Activated CD4-positive, alpha-beta T cell treated with anti-CD3 and anti-CD28 coated beads for 36 hours (primary cell): ENCODE results near the gene TEKT5. TPM values are rescaled to one million over a fixed set of nuclear protein-coding genes. Genes with fewer than 3 reads are reported as not detected.

Experiments used
- ATAC-seq: fragments of 200-7000 bp; cut with Tn5 transposase; one replicate; pipeline ENCODE4 v1.10.0; 2021; ENCODE audit warnings: mild to moderate bottlenecking, moderate library complexity
- CTCF ChIA-PET: fragments of 350-600 bp; sonication (Branson Sonifier 250); formaldehyde crosslinking; loops from one replicate; lab custom pipeline; 2021; ENCODE audit warnings: antibody characterized with exemption; lab: Charles Lee
- POLR2A ChIA-PET: fragments of 350-600 bp; sonication (Branson Sonifier 250); formaldehyde crosslinking; loops from one replicate; lab custom pipeline; 2021; ENCODE audit warnings: antibody characterized with exemption, inconsistent platforms; lab: Charles Lee
- DNase-seq: peaks from one replicate; pipeline ENCODE4 v3.0.0-alpha.2; 2020
- H3K27ac Mint-ChIP-seq: one replicate; pipeline ENCODE4 v1.8.0; 2021; ENCODE audit warnings: mixed read lengths
- H3K27me3 Mint-ChIP-seq: one replicate; pipeline ENCODE4 v1.8.0; 2021; ENCODE audit warnings: mixed read lengths
- H3K36me3 Mint-ChIP-seq: one replicate; pipeline ENCODE4 v1.8.0; 2021; ENCODE audit warnings: low read depth, mixed read lengths
- H3K4me1 Mint-ChIP-seq: one replicate; pipeline ENCODE4 v1.8.0; 2021; ENCODE audit warnings: mixed read lengths
- H3K4me3 Mint-ChIP-seq: one replicate; pipeline ENCODE4 v1.8.0; 2021; ENCODE audit warnings: mild to moderate bottlenecking, moderate library complexity, mixed read lengths
- H3K9me3 Mint-ChIP-seq: one replicate; pipeline ENCODE4 v1.8.0; 2021; ENCODE audit warnings: low read depth, mixed read lengths
- intact Hi-C, 2 experiments: fragments of 100-400 bp; cut with DNase I in 1 of 2; cut with micrococcal nuclease in 1 of 2; formaldehyde crosslinking; loops; one replicate each; pipeline versions ENCODE4 v1.14.2 to v1.15.1; 2022 to 2024; cut with DNase I, micrococcal nuclease
- total RNA-seq, 2 experiments: library from RNA; stranded (reverse); gene quantifications; one replicate each; pipeline ENCODE4 v1.2.3, GENCODE V29; 2021

TEKT5 gene
- total RNA-seq, 2 experiments from 2014 or later: 0.27 TPM; not detected in 1

- Mint-ChIP-seq H3K27me3 (no peaks in the 10 kb centered on the region), H3K9me3 (peaks cover 3% of the 10 kb centered on the region), H3K4me3 (no peak overlapping the region), H3K36me3 (no peaks in the 10 kb centered on the region), H3K4me1 (no peaks in the 10 kb centered on the region), H3K27ac (no peak overlapping the region)
- POLR2A ChIA-PET: no interaction called here
- CTCF ChIA-PET: interaction anchor here (0.9 to 1.2 kb wide), 2 partner anchors 217 to 218 kb away, joined by 3 to 7 read pairs; no protein-coding TSS in a partner anchor
- ATAC-seq (no peak), DNase-seq (no peak)
- intact Hi-C loops: loop anchor here in 1 of 2 experiments (10.0 kb wide), 1 partner anchor 417 kb away; no protein-coding TSS in a partner anchor
Observed at GRCh38 chr16:10731790-10732189, 37.1 kb upstream of the TEKT5 start.

- intact Hi-C loops: loop anchor here in 1 of 2 experiments (10.0 kb wide), 1 partner anchor 415 kb away; no protein-coding TSS in a partner anchor
Observed at GRCh38 chr16:10729104-10730048, 34.6 kb upstream of the TEKT5 start.

DNA sequence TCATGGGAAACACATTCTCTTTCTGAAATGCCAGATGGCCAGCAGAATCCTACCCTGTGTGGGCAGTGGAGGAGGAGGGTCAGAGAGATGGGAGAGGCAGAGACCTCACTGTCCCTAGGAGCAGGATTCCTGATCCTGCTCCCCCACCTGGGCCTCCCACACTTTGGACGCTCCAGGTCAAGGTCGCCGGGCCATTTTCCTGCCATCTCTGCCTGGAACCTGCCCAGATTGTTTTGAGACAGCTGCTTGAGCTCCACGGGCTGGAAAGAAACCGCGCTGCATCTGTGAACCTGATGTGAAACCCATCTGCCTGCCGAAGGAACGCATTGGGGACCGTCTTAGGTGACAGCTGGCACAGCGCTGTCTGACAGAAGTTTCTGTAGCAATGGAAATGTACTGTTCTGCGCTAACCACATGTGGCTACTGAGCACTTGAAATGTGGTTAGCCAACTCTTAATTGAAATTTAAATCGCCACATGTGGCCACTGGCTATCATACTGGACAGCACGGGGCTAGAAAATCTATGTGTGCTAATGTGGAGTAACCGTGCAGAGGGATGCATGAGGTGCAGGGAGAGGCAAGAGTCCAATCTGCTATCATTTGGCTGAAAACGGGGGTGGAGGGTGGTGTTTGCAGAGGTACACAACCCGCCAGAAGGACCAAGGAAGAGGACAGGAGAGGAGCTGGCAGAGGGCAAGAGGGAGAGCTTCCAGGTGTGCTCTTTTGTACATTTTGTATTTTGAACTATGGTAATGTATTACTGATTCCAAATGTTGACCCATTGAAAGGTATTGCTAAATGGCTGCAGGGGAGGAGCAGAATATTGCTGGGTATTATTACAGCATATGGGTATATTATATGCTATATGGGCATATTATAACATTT is 33.5 kb upstream of the TEKT5 start:
- Mint-ChIP-seq H3K27me3 (no peaks in the 10 kb centered on the region), H3K4me3 (no peak overlapping the region), H3K9me3 (peaks cover 2% of the 10 kb centered on the region), H3K4me1 (no peaks in the 10 kb centered on the region), H3K27ac (no peak overlapping the region), H3K36me3 (no peaks in the 10 kb centered on the region)
- CTCF ChIA-PET: no interaction called here
- POLR2A ChIA-PET: no interaction called here
- intact Hi-C loops: no loop called here
- DNase-seq (no peak), ATAC-seq (no peak)

More at GRCh38 chr16:10729104-10730048, 34.6 kb upstream of the TEKT5 start:
- ATAC-seq: no peak
- ChIA-PET CTCF (no interaction called here), POLR2A (no interaction called here)
- Mint-ChIP-seq H3K27me3 (no peaks in the 10 kb centered on the region), H3K4me1 (no peaks in the 10 kb centered on the region), H3K27ac (no peak overlapping the region), H3K36me3 (no peaks in the 10 kb centered on the region), H3K4me3 (no peak overlapping the region), H3K9me3 (peaks cover 3% of the 10 kb centered on the region)
- no peak for DNase-seq

- peaks cover 3% of the 10 kb centered on the region for H3K27me3 Mint-ChIP-seq
- no peak overlapping the region for H3K27ac Mint-ChIP-seq
- ChIA-PET CTCF (no interaction called here), POLR2A (no interaction called here)
- no peaks in the 10 kb centered on the region for H3K36me3 Mint-ChIP-seq
- H3K9me3 Mint-ChIP-seq: no peaks in the 10 kb centered on the region
- H3K4me3 Mint-ChIP-seq: no peak overlapping the region
- no peaks in the 10 kb centered on the region for H3K4me1 Mint-ChIP-seq
- ATAC-seq (no peak), DNase-seq (no peak)
- intact Hi-C loops: no loop called here
Observed at GRCh38 chr16:10708969-10709368, 14.2 kb upstream of the TEKT5 start.

- H3K4me3 Mint-ChIP-seq: no peak overlapping the region
- intact Hi-C loops: no loop called here
- H3K9me3 Mint-ChIP-seq: no peaks in the 10 kb centered on the region
- DNase-seq (no peak), ATAC-seq (peak; percentile 48)
- no peaks in the 10 kb centered on the region for H3K4me1 Mint-ChIP-seq
- no peaks in the 10 kb centered on the region for H3K36me3 Mint-ChIP-seq
- no peak overlapping the region for H3K27ac Mint-ChIP-seq
- POLR2A ChIA-PET: no interaction called here
- CTCF ChIA-PET: no interaction called here
- H3K27me3 Mint-ChIP-seq: no peaks in the 10 kb centered on the region
Observed at GRCh38 chr16:10699756-10700155, 5.0 kb upstream of the TEKT5 start.

- intact Hi-C loops: no loop called here
- no peaks in the 10 kb centered on the region for H3K4me1 Mint-ChIP-seq
- peaks cover 14% of the 10 kb centered on the region for H3K27me3 Mint-ChIP-seq
- no peak for ATAC-seq
- DNase-seq: no peak
- ChIA-PET CTCF (interaction anchor here (1.1 kb wide), 1 partner anchor 180 kb away, joined by 3 read pairs; no protein-coding TSS in a partner anchor), POLR2A (no interaction called here)
- no peaks in the 10 kb centered on the region for H3K36me3 Mint-ChIP-seq
- H3K4me3 Mint-ChIP-seq: no peak overlapping the region
- no peak overlapping the region for H3K27ac Mint-ChIP-seq
- no peaks in the 10 kb centered on the region for H3K9me3 Mint-ChIP-seq
Observed at GRCh38 chr16:10694306-10694705, 424 bp downstream of the TEKT5 start.

DNA sequence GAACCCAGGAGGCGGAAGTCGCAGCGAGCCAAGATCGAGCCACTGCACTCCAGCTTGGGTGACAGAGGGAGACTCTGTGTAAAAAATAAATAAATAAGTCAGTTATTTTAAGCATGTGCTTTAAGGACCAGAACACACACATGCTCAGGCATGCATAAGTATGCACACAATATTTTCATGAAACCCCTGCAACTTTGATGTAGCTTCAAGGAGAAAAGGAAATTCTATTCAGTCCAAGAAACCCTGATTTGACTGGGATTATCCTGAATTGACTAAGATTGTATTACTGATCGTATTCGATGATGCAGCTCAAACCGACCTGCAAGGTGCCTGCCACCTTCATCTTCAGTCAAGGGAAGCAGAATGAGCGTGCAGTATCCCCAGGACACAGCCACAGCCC is 841 bp downstream of the TEKT5 start:
- ATAC-seq (no peak), DNase-seq (no peak)
- H3K27ac Mint-ChIP-seq: no peak overlapping the region
- no peaks in the 10 kb centered on the region for H3K36me3 Mint-ChIP-seq
- intact Hi-C loops: no loop called here
- POLR2A ChIA-PET: no interaction called here
- H3K27me3 Mint-ChIP-seq: peaks cover 14% of the 10 kb centered on the region
- H3K9me3 Mint-ChIP-seq: no peaks in the 10 kb centered on the region
- no peak overlapping the region for H3K4me3 Mint-ChIP-seq
- no peaks in the 10 kb centered on the region for H3K4me1 Mint-ChIP-seq
- CTCF ChIA-PET: interaction anchor here (1.1 kb wide), 1 partner anchor 180 kb away, joined by 3 read pairs; no protein-coding TSS in a partner anchor

GRCh38 chr16:10692470-10692869 is 2.3 kb downstream of the TEKT5 start:
- H3K27ac Mint-ChIP-seq: no peak overlapping the region
- H3K36me3 Mint-ChIP-seq: no peaks in the 10 kb centered on the region
- peaks cover 14% of the 10 kb centered on the region for H3K27me3 Mint-ChIP-seq
- intact Hi-C loops: no loop called here
- POLR2A ChIA-PET: no interaction called here
- H3K9me3 Mint-ChIP-seq: no peaks in the 10 kb centered on the region
- DNase-seq (no peak), ATAC-seq (no peak)
- H3K4me1 Mint-ChIP-seq: no peaks in the 10 kb centered on the region
- CTCF ChIA-PET: no interaction called here
- H3K4me3 Mint-ChIP-seq: no peak overlapping the region

DNA sequence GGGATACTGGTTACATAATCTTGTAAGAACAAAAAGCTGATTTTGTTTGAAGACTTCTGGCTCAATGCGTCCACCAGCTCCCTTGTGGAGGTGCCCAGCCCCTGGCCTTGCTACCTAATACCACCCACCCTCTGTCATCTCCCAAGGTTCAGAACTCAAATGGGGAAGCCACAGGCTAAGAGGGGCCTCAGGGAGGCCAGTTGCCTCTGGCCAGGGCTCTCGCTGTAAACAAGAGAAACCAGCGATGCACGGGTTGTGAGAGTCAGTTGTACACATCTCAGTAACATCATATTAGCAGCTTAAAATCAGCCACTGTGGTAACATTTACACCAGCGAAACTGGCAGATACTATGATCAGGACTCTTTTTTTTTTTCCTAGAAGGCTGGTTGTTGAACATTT is 6.0 kb downstream of the TEKT5 start:
- Mint-ChIP-seq H3K27me3 (peaks cover 16% of the 10 kb centered on the region), H3K27ac (no peak overlapping the region), H3K4me1 (no peaks in the 10 kb centered on the region), H3K36me3 (no peaks in the 10 kb centered on the region), H3K4me3 (no peak overlapping the region), H3K9me3 (no peaks in the 10 kb centered on the region)
- ChIA-PET POLR2A (no interaction called here), CTCF (no interaction called here)
- intact Hi-C loops: no loop called here
- DNase-seq (no peak), ATAC-seq (no peak)

- H3K27me3 Mint-ChIP-seq: peaks cover 16% of the 10 kb centered on the region
- no peaks in the 10 kb centered on the region for H3K36me3 Mint-ChIP-seq
- ChIA-PET POLR2A (no interaction called here), CTCF (interaction anchor here (0.9 kb wide), 1 partner anchor 44 kb away, joined by 5 read pairs; no protein-coding TSS in a partner anchor)
- H3K27ac Mint-ChIP-seq: no peak overlapping the region
- DNase-seq: no peak
- no peaks in the 10 kb centered on the region for H3K4me1 Mint-ChIP-seq
- ATAC-seq: no peak
- H3K9me3 Mint-ChIP-seq: no peaks in the 10 kb centered on the region
- intact Hi-C loops: no loop called here
- H3K4me3 Mint-ChIP-seq: no peak overlapping the region
Observed at GRCh38 chr16:10688291-10688690, 6.4 kb downstream of the TEKT5 start.

- no peak for ATAC-seq
- H3K27me3 Mint-ChIP-seq: peaks cover 5% of the 10 kb centered on the region
- H3K36me3 Mint-ChIP-seq: no peaks in the 10 kb centered on the region
- intact Hi-C loops: no loop called here
- H3K27ac Mint-ChIP-seq: no peak overlapping the region
- DNase-seq: no peak
- ChIA-PET CTCF (no interaction called here), POLR2A (no interaction called here)
- no peak overlapping the region for H3K4me3 Mint-ChIP-seq
- no peaks in the 10 kb centered on the region for H3K4me1 Mint-ChIP-seq
- no peaks in the 10 kb centered on the region for H3K9me3 Mint-ChIP-seq
Observed at GRCh38 chr16:10685709-10686108, 9.0 kb downstream of the TEKT5 start.
